CD4-positive, alpha-beta T cell treated with Interleukin-4 for 1 hour (primary cell): ENCODE measurements around the gene CCDC134.
A peak's percentile ranks its signal among the peaks of the same experiment; 100 is the strongest.

Experiments
- DNase-seq, 2 donors: peaks; one replicate each; pipeline ENCODE4 v3.0.0-alpha.2; 2020 to 2022

Gene CCDC134

GRCh38 chr22:41800348-41801146 lies at the start of gene CCDC134:
Gene CCDC134, plus strand, starts transcription at chr22:41800679. Its CDS starts 8,212 bp downstream, at chr22:41808891.
- DNase-seq, result peak; percentile 91 to 92

GRCh38 chr22:41752011-41752970 lies 48.2 kb upstream of the CCDC134 start:
- no peak for DNase-seq

GRCh38 chr22:41753984-41754383 lies 46.5 kb upstream of the CCDC134 start:
- DNase-seq, result no peak

GRCh38 chr22:41757502-41757901 lies 43.0 kb upstream of the CCDC134 start:
- no peak for DNase-seq

GRCh38 chr22:41758231-41758630 lies 42.2 kb upstream of the CCDC134 start:
- DNase-seq, result no peak

- peak; percentile 18 to 22 for DNase-seq
Observed at GRCh38 chr22:41762980-41763779, 37.3 kb upstream of the CCDC134 start.

GRCh38 chr22:41766476-41766875 lies 34.0 kb upstream of the CCDC134 start:
- DNase-seq, result no peak

GRCh38 chr22:41768430-41768829 lies 32.0 kb upstream of the CCDC134 start:
- DNase-seq, result peak in 1 of 2 donors; percentile 50

GRCh38 chr22:41770715-41771468 lies 29.6 kb upstream of the CCDC134 start:
- DNase-seq, result no peak

GRCh38 chr22:41772198-41772597 lies 28.3 kb upstream of the CCDC134 start:
- no peak for DNase-seq

- DNase-seq, result no peak
Observed at GRCh38 chr22:41772645-41773044, 27.8 kb upstream of the CCDC134 start.

GRCh38 chr22:41775338-41775737 lies 25.1 kb upstream of the CCDC134 start:
- DNase-seq, result no peak

- DNase-seq, result no peak
Observed at GRCh38 chr22:41775976-41776375, 24.5 kb upstream of the CCDC134 start.

GRCh38 chr22:41776381-41776780 lies 24.1 kb upstream of the CCDC134 start:
- no peak for DNase-seq

- peak in 1 of 2 donors; percentile 46 for DNase-seq
Observed at GRCh38 chr22:41777749-41778425, 22.6 kb upstream of the CCDC134 start.

GRCh38 chr22:41779929-41780505 lies 20.5 kb upstream of the CCDC134 start:
- DNase-seq, result no peak

- peak; percentile 96 to 97 for DNase-seq
Observed at GRCh38 chr22:41780746-41781505, 19.6 kb upstream of the CCDC134 start.

GRCh38 chr22:41781507-41781906 lies 19.0 kb upstream of the CCDC134 start:
- DNase-seq, result no peak

- peak; percentile 19 to 48 for DNase-seq
Observed at GRCh38 chr22:41782316-41782715, 18.2 kb upstream of the CCDC134 start.

GRCh38 chr22:41782751-41783150 lies 17.7 kb upstream of the CCDC134 start:
- DNase-seq, result no peak
